Liver (tissue), 9 donors: ENCODE results near the gene ZNHIT2. TPM values are rescaled to one million over a fixed set of nuclear protein-coding genes. Genes with fewer than 3 reads are reported as not detected.
A peak's percentile ranks its signal among the peaks of the same experiment; 100 is the strongest.

Source experiments
- DNase-seq: peaks from one replicate; pipeline ENCODE4 v3.0.0-alpha.2; 2017; ENCODE audit warnings: low spot score
- H3K27ac ChIP-seq, 2 donors: one replicate each; pipeline ENCODE4 v1.7.0; 2013; ENCODE audit warnings: inconsistent platforms in 2 of 2, low read length in 2 of 2, control low read depth in 1 of 2, low read depth in 1 of 2, mild to moderate bottlenecking in 1 of 2
- H3K27me3 ChIP-seq, 4 donors: one replicate each; pipeline versions ENCODE4 v1.6.1 to v1.7.0; 2013; ENCODE audit warnings: low read length in 3 of 4, inconsistent platforms in 1 of 4, mild to moderate bottlenecking in 1 of 4, moderate library complexity in 1 of 4; ENCODE audit not compliant: control insufficient read depth in 4 of 4, insufficient read depth in 4 of 4
- H3K36me3 ChIP-seq, 4 donors: one replicate each; pipeline versions ENCODE4 v1.6.1 to v1.7.0; 2013; ENCODE audit warnings: low read length in 3 of 4, mild to moderate bottlenecking in 3 of 4, low read depth in 1 of 4, moderate library complexity in 1 of 4; ENCODE audit not compliant: control insufficient read depth in 4 of 4, insufficient read depth in 3 of 4
- H3K4me1 ChIP-seq, 4 donors: one replicate each; pipeline versions ENCODE4 v1.6.1 to v1.7.0; 2013; ENCODE audit warnings: low read length in 3 of 4, mild to moderate bottlenecking in 3 of 4, moderate library complexity in 1 of 4; ENCODE audit not compliant: control insufficient read depth in 4 of 4, insufficient read depth in 4 of 4
- H3K4me3 ChIP-seq, 3 donors: one replicate each; pipeline versions ENCODE4 v1.6.1 to v1.7.0; 2013; ENCODE audit warnings: low read length in 3 of 3, control low read depth in 1 of 3, low read depth in 1 of 3, mild to moderate bottlenecking in 1 of 3
- H3K9ac ChIP-seq, 2 donors: one replicate each; pipeline ENCODE4 v1.7.0; 2013; ENCODE audit warnings: low read length in 2 of 2, mild to moderate bottlenecking in 2 of 2, moderate library complexity in 2 of 2, control low read depth in 1 of 2, low read depth in 1 of 2
- H3K9me3 ChIP-seq, 4 donors: one replicate each; pipeline versions ENCODE4 v1.6.1 to v1.7.0; 2013; ENCODE audit warnings: low read length in 3 of 4; ENCODE audit not compliant: control insufficient read depth in 4 of 4
- FOXA1 ChIP-seq: IDR thresholded peaks from 2 replicates; pipeline ENCODE4 v1.6.1; 2016; ENCODE audit warnings: antibody characterized with exemption
- FOXA2 ChIP-seq: IDR thresholded peaks from 2 replicates; pipeline ENCODE4 v1.6.1; 2016; ENCODE audit warnings: antibody characterized with exemption
- HNF4A ChIP-seq, 2 donors: conservative IDR thresholded peaks; 2 replicates each; pipeline ENCODE4 v1.6.1; 2016; ENCODE audit warnings: antibody characterized with exemption in 2 of 2, mild to moderate bottlenecking in 2 of 2
- JUND ChIP-seq, 2 donors: IDR thresholded peaks; 2 replicates each; pipeline ENCODE4 v1.6.1; 2016; ENCODE audit warnings: antibody characterized with exemption in 2 of 2
- NR2F2 ChIP-seq: IDR thresholded peaks from 2 replicates; pipeline ENCODE4 v1.6.1; 2016; ENCODE audit warnings: antibody characterized with exemption
- RAD21 ChIP-seq, 2 donors: IDR thresholded peaks; 2 replicates each; pipeline ENCODE4 v1.6.1; 2016; ENCODE audit warnings: antibody characterized with exemption in 2 of 2, mild to moderate bottlenecking in 2 of 2
- RXRA ChIP-seq, 2 donors: IDR thresholded peaks; 2 replicates each; pipeline ENCODE4 v1.6.1; 2017 to 2018; ENCODE audit warnings: antibody characterized with exemption in 2 of 2, mild to moderate bottlenecking in 1 of 2
- SP1 ChIP-seq: IDR thresholded peaks from 2 replicates; pipeline ENCODE4 v1.6.1; 2018; ENCODE audit warnings: antibody characterized with exemption, mild to moderate bottlenecking
- TAF1 ChIP-seq: conservative IDR thresholded peaks from 2 replicates; pipeline ENCODE4 v1.6.1; 2016; ENCODE audit warnings: antibody characterized with exemption, mild to moderate bottlenecking
- YY1 ChIP-seq: IDR thresholded peaks from 2 replicates; pipeline ENCODE4 v1.6.1; 2016; ENCODE audit warnings: antibody characterized with exemption, mild to moderate bottlenecking
- WGBS: extraction: QIAGEN DNeasy Blood & Tissue Kit; methylation state at CpG from one replicate; pipeline ENCODE4 v1.1.7; 2013; 5-methylcytosine and 5-hydroxymethylcytosine counted together
- polyA plus RNA-seq, 2 donors: library from polyadenylated mRNA; stranded (reverse) in 1 of 2; unstranded in 1 of 2; fragments of 200-250 nt in 1 of 2; fragments of >200 nt in 1 of 2; fragmentation: Nextera tagmentation in 1 of 2; extraction: Ambion mirVana in 1 of 2; gene quantifications; one replicate each; pipeline versions ENCODE4 v1.2.1 to v1.2.3, GENCODE V29; 2013 to 2015
- total RNA-seq, 2 donors: library from RNA; depleted of rRNA; stranded (reverse); fragments of >200 nt; gene quantifications; one replicate each; pipeline ENCODE4 v1.2.3, GENCODE V29; 2014
- TF ChIP-seq, protein P1 (sequence below): IDR thresholded peaks from 2 replicates; pipeline ENCODE4 v1.6.1; 2016; ENCODE audit warnings: antibody characterized with exemption
- TF ChIP-seq, protein P2 (sequence below): IDR thresholded peaks from 2 replicates; pipeline ENCODE4 v1.6.1; 2016; ENCODE audit warnings: antibody characterized with exemption
- TF ChIP-seq, protein P3 (sequence below): IDR thresholded peaks from 2 replicates; pipeline ENCODE4 v1.6.1; 2016; ENCODE audit warnings: antibody characterized with exemption
- TF ChIP-seq, protein P4 (sequence below): fragments of 150-350 bp; IDR thresholded peaks from 2 replicates; pipeline ENCODE4 v1.5.1; 2017; ENCODE audit warnings: improper control_type of control experiment, low read depth, low read length; ENCODE audit not compliant: missing input control
- donor health status: healthy.
- donor health status: healthy.
- donor health status: healthy.
- donor health status: healthy.
- donor health status: healthy.

The ZNHIT2 gene
- total and polyA plus RNA-seq, 4 donors, result 2.2 to 13.9 (median 6.1) TPM

DNA sequence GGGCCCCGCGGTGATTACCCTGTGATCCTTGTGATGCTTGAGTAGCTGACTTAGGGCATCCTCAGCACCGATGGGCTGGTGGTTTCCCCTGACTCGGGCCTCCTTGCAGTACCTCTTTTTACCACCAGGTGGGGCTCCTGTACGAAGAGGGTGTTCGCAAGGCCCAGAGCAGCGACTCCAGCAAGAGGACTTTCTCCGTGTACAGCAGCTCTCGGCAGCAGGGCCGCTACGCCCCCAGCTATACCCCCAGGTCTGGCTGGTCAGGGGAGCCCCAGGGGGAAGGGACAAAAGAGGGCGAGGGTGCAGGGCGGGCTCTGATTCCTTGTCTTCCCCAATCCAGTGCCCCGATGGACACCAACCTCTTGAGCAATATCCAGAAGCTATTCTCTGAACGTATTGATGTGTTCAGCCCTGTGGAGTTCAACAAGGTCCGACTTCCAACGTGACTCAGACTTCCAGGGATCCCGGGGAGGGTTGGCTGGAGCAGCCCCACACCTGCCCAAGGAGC is 7.1 kb downstream of the ZNHIT2 start:
- no peaks in the 10 kb centered on the region for H3K9me3 ChIP-seq
- H3K36me3 ChIP-seq, result peaks cover 1 to 13% (median 8%) of the 10 kb centered on the region in 4 donors
- peaks cover 15 to 48% (median 40%) of the 10 kb centered on the region in 4 donors for H3K4me1 ChIP-seq
- WGBS, result 7% methylated on average over 18 of the region's 18 CpGs
- H3K4me3 ChIP-seq, result no peak overlapping the region
- peak; percentile 9 for TF ChIP-seq SP1
- no peak for TF ChIP-seq JUND (IDR thresholded peaks at IDR 0.05)
- TF ChIP-seq, protein P1, sequence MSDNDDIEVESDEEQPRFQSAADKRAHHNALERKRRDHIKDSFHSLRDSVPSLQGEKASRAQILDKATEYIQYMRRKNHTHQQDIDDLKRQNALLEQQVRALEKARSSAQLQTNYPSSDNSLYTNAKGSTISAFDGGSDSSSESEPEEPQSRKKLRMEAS, result no peak
- peak; percentile 78 to 85 for TF ChIP-seq RAD21 (IDR thresholded peaks at IDR 0.05)
- no peak for TF ChIP-seq NR2F2
- peak in 1 of 2 donors; percentile 19 for TF ChIP-seq HNF4A (conservative IDR thresholded peaks at IDR 0.05)
- TF ChIP-seq, protein P2, sequence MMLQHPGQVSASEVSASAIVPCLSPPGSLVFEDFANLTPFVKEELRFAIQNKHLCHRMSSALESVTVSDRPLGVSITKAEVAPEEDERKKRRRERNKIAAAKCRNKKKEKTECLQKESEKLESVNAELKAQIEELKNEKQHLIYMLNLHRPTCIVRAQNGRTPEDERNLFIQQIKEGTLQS, result no peak
- peak in 1 of 2 donors; percentile 14 for TF ChIP-seq RXRA (IDR thresholded peaks at IDR 0.05)
- TF ChIP-seq YY1, result no peak
- no peak for TF ChIP-seq FOXA1
- TF ChIP-seq, protein P3, sequence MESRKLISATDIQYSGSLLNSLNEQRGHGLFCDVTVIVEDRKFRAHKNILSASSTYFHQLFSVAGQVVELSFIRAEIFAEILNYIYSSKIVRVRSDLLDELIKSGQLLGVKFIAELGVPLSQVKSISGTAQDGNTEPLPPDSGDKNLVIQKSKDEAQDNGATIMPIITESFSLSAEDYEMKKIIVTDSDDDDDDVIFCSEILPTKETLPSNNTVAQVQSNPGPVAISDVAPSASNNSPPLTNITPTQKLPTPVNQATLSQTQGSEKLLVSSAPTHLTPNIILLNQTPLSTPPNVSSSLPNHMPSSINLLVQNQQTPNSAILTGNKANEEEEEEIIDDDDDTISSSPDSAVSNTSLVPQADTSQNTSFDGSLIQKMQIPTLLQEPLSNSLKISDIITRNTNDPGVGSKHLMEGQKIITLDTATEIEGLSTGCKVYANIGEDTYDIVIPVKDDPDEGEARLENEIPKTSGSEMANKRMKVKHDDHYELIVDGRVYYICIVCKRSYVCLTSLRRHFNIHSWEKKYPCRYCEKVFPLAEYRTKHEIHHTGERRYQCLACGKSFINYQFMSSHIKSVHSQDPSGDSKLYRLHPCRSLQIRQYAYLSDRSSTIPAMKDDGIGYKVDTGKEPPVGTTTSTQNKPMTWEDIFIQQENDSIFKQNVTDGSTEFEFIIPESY, result no peak
- TF ChIP-seq, protein P4, sequence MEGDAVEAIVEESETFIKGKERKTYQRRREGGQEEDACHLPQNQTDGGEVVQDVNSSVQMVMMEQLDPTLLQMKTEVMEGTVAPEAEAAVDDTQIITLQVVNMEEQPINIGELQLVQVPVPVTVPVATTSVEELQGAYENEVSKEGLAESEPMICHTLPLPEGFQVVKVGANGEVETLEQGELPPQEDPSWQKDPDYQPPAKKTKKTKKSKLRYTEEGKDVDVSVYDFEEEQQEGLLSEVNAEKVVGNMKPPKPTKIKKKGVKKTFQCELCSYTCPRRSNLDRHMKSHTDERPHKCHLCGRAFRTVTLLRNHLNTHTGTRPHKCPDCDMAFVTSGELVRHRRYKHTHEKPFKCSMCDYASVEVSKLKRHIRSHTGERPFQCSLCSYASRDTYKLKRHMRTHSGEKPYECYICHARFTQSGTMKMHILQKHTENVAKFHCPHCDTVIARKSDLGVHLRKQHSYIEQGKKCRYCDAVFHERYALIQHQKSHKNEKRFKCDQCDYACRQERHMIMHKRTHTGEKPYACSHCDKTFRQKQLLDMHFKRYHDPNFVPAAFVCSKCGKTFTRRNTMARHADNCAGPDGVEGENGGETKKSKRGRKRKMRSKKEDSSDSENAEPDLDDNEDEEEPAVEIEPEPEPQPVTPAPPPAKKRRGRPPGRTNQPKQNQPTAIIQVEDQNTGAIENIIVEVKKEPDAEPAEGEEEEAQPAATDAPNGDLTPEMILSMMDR, result peak; percentile 99
- TF ChIP-seq TAF1, result no peak
- no peak overlapping the region for H3K9ac ChIP-seq
- H3K27ac ChIP-seq, result peak overlapping the region; percentile 38 to 59
- H3K27me3 ChIP-seq, result no peaks in the 10 kb centered on the region
- peak; percentile 97 for DNase-seq

DNA sequence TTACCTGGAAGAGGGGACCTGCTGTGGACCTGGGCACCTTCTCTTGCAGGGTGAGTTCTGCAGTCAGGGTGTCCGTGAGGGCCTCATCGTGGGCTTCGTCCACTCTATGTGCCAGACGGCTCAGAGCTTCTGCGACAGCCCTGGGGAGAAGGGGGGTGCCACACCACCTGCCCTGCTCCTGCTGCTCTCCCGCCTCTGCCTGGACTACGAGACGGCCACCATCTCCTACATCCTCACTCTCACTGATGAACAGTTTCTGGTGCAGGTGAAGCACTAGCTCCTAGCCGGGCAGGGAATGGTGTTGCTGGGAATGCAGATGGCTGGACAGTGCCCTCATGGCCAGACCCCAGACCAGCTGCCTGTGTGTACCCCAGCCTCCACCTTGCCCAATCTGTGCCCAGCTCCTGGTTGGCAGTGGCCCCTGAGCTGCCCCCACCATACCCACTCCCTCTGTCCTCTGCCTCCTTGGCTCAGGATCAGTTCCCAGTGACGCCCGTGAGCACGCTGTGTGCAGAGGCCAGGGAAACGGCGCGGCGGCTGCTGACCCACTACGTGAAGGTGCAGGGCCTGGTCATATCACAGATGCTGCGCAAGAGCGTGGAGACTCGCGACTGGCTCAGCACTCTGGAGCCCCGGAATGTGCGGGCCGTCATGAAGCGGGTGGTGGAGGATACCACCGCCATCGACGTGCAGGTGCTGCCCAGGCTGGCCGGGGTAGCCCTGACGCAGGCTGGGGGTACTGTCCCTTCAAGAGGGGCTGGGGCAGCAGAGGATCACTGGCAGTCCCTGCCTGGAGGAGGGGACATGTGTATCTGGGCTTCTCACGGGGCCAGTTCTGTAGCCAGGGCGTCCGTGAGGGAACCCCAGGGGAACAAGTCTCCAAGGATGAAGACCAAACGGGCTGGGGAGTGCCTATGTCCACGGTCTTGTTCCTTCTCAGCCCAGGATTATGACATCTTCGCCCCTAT is 8.0 kb downstream of the ZNHIT2 start:
- Histone ChIP-seq H3K27ac (no peak overlapping the region), H3K9ac (no peak overlapping the region), H3K9me3 (no peaks in the 10 kb centered on the region), H3K4me1 (peaks cover 15 to 42% (median 34%) of the 10 kb centered on the region in 4 donors), H3K36me3 (peaks cover 3 to 13% (median 8%) of the 10 kb centered on the region in 4 donors), H3K4me3 (no peak overlapping the region), H3K27me3 (no peaks in the 10 kb centered on the region)
- DNase-seq, result no peak
- WGBS, result 91% methylated on average over 36 of the region's 36 CpGs
- TF ChIP-seq FOXA2, result no peak
